DMS153 (cell line): ENCODE data around the gene F12.
"Not testable (repeated sequence)": the region's sequence is repeated elsewhere in the genome, so short reads cannot be mapped to it uniquely, and the experiment has no call there.

Experiments
- DNase-seq: peaks from one replicate; lab custom pipeline; 2025; lab: John Stamatoyannopoulos, UW

The F12 gene

GRCh38 chr5:177368869-177369644 lies 40.3 kb downstream of the F12 start:
- no peak for DNase-seq

GRCh38 chr5:177367981-177368868 lies 41.1 kb downstream of the F12 start:
- no peak for DNase-seq

- no peak for DNase-seq
Measured at GRCh38 chr5:177367323-177367848, 42.0 kb downstream of the F12 start.

- DNase-seq, result no peak
Measured at GRCh38 chr5:177366528-177367322, 42.6 kb downstream of the F12 start.

- DNase-seq, result no peak
Measured at GRCh38 chr5:177365845-177366527, 43.4 kb downstream of the F12 start.

GRCh38 chr5:177364159-177364962 lies 45.0 kb downstream of the F12 start:
- no peak for DNase-seq

GRCh38 chr5:177363565-177363964 lies 45.8 kb downstream of the F12 start:
- DNase-seq, result no peak

GRCh38 chr5:177362610-177363507 lies 46.5 kb downstream of the F12 start:
- peak; percentile 58 for DNase-seq

GRCh38 chr5:177362292-177362609 lies 47.1 kb downstream of the F12 start:
- no peak for DNase-seq

- DNase-seq, result no peak
Measured at GRCh38 chr5:177361418-177362291, 47.7 kb downstream of the F12 start.

- not testable (repeated sequence) for DNase-seq
Measured at GRCh38 chr5:177360740-177361139, 48.6 kb downstream of the F12 start.

GRCh38 chr5:177359860-177360259 lies 49.5 kb downstream of the F12 start:
- no peak for DNase-seq

GRCh38 chr5:177359451-177359851 lies 49.9 kb downstream of the F12 start:
- no peak for DNase-seq

GRCh38 chr5:177358370-177358819 lies 51.0 kb downstream of the F12 start:
- no peak for DNase-seq

GRCh38 chr5:177357459-177358351 lies 51.7 kb downstream of the F12 start, which contains the start of gene RGS14:
Gene RGS14, plus strand, starts transcription at chr5:177357924. Its CDS starts 101 bp downstream, at chr5:177358025.
- peak; percentile 51 for DNase-seq

GRCh38 chr5:177357146-177357458 lies 52.3 kb downstream of the F12 start:
- DNase-seq, result no peak

- DNase-seq, result no peak
Measured at GRCh38 chr5:177356746-177357145, 52.6 kb downstream of the F12 start.

GRCh38 chr5:177355868-177356168 lies 53.5 kb downstream of the F12 start:
- DNase-seq, result no peak
